Activated CD8-positive, alpha-beta memory T cell treated with anti-CD3 and anti-CD28 coated beads for 4 hours (primary cell): ENCODE results near the gene LRRC1.
"Not testable (repeated sequence)": the region's sequence is repeated elsewhere in the genome, so short reads cannot be mapped to it uniquely, and the experiment has no call there.

Experiments used
- DNase-seq, 2 donors: peaks; one replicate each; pipeline ENCODE4 v3.0.0-alpha.2; 2020; ENCODE audit warnings: low read depth in 2 of 2

LRRC1 gene

GRCh38 chr6:53794720-53795339 is at the start of gene LRRC1:
LRRC1 (plus strand) TSS chr6:53795005; CDS start chr6:53795257, 252 bp downstream.
- DNase-seq, result peak; percentile 68 to 69

DNA sequence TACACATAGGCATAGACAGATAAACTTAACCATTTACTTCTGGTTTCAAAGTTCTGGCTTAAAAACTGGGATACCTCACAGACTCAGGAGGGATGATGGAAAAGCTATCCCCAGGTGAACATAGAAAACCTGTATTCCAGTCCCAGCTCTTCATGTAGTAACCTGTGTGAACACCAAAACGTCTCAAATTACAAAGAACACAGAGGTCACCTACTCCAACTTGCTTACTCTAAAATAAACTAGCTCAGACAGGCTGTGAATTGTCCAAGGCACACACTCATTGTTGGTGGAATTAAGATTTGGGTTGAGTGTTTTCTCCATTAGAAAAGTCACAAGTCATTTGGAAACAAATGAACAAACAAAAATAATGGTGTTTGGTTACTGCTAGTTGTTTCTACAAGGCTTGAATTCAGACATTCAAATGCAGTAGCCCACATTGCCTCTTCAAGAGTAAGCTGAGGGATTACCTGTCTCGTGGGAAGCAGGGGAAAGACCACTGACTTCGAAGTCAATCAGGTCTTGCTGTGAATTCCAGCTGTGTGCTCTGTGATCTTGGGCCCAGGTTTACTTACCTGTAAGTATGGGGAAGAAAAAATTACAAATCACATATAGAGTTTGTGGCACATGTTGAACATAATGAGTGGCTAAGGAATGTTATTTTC is 48.2 kb upstream of the LRRC1 start:
- DNase-seq, result no peak

GRCh38 chr6:53750052-53750650 is 44.7 kb upstream of the LRRC1 start:
- DNase-seq, result no peak

DNA sequence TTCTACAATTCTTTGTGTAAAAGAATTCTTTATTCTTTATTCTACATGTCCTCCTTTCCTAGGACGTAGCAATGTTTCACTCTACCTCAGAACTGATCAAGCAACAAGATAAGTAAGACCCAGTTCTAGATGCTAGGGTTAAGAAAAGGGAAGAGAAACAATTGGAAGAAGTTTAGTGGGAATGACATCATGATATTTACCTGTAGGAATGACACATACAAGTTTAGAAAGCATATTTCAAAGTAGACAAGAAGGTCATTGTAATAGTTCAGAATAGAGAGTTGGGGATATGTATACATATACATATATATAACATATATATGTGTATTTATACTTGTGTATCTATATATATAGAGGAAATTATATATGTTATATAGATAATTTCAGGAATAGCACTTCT is 43.4 kb upstream of the LRRC1 start:
- DNase-seq, result no peak

DNA sequence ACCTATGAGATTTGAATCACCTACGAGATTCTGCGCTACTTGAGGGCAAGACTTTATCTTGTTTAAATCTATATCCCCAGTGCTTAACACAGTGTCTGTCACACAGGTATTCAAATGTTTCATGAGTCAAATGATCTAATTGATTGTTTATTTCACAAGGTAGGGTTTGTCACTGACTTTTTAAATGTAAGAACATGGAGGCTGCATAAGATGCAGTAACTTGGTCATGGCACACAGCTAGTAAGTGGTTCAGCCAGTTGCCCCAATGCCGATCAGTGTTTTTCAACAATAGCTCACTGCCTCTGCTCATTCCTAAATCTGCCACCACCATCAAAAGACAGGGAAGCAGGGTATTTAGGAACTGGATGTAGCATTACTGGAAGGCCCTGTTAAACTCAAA is 42.4 kb upstream of the LRRC1 start:
- no peak for DNase-seq

DNA sequence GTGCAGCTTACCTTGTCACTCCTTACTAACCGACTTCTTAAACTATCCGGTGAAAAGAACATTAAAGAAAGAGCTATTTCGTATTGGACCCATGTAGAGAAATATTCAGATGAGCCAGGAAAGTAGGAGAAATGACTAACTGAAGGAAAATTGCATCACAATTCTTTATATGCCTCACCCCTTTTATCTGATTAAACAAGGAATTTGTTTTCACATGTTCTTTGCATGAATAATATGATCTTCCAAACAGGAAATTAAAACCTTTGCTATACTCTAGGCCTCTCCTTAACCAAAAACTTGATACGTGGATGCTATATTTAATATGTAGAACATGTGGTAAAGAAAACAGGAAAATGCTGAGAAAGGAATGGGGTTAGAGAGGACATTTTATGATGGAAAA is 41.9 kb upstream of the LRRC1 start:
- DNase-seq, result no peak

DNA sequence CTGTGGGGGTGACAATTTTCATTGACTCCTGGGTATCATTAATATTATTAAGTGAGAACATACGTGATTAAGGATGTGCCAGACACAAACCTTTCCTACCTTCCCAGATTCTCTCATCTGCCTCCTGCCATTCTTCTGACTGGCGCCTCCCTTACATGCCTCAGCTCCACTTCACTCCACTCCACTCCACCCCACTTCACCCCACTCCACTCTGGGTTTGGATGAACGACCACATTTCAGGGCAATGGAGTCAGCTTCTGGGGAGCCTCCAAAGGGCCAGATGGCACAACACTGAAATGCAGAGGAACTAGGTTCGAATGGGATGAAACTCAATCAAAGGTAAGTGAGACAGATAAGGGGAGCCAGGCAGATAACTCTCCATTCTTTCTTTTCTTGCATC is 40.5 kb upstream of the LRRC1 start:
- no peak for DNase-seq

- DNase-seq, result no peak
These were observed 38.4 kb upstream of the LRRC1 start for GRCh38 chr6:53756396-53756795.

DNA sequence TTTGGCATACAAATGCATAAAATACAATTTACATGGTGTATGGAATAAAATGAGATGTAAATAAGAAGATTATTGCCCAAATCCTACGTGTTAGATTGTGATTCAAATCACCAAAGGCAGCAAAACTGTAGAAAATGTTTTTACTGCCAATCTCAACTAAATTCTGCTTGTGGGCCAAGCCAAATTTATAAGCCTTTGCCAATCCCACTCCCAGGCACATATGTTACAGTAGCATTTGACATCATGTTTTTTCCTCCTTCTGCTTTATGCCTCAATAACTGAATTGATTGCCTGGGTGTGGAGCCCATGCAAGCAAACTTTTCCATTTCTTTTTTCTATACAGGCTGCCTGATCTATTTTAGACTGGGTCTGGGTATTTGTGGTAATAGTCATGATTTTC is 36.3 kb upstream of the LRRC1 start:
- DNase-seq, result no peak

DNA sequence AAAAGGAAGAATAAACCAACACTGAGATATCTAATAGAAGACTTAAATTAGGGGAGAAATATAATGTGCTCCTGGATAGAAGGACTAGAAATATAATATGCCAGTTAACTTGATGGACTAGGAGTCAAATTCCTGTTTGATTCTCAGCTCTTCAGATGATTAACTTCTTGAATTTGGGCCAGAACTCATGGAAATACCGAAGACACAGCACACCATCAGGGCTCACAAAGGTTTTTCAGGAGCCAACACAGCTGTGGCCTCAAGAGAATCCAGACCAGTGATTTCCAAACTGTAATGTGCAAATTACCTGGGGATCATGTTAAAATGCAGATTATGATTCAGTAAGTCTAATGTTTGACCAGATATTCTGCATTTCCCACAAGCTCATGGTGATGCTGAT is 33.8 kb upstream of the LRRC1 start:
- DNase-seq, result no peak

DNA sequence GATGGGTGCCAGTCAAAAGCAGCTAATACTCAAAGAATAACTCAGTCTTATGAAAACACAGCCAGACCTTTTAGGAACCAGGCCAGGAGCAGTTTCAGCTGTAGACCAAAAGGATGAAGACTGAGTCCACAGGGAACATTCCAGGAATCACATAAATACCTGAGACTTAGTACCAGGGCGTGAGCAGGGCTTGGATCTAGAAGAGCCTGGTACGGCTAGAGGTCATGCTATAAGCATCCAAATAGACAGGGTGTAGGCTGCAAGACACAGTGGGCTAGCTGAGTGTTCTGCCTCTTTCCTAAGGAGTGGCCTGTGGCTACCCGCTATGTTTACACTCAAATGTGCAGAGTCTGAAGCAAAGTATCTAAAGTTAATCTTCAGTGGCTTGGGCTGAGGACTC is 29.5 kb upstream of the LRRC1 start:
- DNase-seq, result no peak

DNA sequence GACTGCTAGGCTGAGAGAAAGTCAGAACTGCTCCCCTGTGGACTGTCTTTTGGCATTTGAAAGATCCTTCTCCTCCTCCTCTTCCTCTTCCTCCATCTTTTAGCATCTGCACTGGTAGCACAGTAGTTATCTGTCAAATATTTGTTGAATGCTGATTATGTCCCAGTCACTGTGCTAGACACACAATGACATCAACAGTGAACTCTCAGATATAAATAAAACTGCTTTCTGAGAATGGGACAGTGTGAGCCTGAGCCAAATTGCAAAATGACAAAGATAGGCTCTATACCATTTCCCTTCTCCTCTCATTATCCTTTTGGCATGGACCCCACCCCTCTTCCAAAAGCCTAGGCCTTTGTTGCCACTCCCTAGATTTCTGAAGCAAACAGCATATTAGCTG is 27.9 kb upstream of the LRRC1 start:
- no peak for DNase-seq

DNA sequence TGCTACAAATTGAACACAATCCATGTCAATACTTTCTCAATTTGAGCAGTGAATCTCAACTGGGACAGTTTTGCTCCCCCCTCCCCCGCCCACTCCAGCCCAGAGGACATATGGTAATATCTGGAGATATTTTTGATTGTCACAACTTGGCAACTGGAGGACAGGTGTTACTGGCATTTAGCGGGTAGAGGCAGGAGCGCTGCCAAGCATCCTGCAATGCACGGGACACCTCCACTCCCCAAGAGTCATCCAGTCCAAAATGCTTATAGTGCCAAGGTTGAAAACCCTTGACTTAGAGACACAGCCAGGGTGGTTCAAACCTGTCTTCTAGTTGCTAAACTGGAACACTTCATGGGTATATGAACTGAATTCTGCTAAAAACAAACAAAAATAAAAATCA is 26.9 kb upstream of the LRRC1 start:
- DNase-seq, result no peak

DNA sequence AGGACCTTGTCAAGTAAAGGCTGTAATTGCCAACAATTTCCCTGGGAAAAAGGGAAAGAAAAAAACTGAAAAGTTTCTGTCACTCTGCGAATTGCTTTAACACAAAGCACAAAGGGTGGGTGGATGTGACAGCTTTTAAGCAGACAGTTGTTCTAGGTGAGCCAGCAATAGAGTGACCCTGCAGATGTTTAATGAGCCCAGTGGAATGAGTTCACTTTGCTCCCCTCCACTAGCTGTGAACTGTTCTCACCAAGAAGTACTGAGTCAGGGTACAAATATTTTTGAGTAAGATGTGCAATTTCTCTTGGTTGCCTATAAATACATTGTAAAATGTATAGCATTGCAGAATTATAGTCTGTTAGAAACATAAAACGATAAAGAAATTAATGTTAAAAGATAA is 26.2 kb upstream of the LRRC1 start:
- DNase-seq, result no peak

DNA sequence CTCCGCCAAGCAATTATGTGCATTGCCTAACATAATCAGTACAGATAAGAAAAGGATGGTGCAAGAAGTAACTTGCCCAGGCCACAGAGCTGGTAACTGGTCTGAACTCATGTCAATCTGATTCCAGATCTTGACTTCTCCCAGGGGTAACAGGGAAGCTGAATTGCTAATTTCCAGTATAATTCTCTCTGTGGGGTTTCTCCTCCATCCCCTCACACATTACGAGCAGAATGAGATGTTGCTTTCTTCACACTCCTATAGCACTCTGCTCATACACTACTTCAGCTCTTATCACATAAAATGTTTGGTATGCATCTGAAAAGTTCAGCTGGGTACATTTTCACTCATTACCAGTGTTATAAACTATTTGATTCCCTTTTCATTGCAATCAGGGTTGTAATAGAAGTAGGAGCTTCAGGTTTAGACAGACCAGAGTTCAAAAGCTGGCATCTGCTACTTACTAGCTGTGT is 24.0 kb upstream of the LRRC1 start:
- no peak for DNase-seq

DNA sequence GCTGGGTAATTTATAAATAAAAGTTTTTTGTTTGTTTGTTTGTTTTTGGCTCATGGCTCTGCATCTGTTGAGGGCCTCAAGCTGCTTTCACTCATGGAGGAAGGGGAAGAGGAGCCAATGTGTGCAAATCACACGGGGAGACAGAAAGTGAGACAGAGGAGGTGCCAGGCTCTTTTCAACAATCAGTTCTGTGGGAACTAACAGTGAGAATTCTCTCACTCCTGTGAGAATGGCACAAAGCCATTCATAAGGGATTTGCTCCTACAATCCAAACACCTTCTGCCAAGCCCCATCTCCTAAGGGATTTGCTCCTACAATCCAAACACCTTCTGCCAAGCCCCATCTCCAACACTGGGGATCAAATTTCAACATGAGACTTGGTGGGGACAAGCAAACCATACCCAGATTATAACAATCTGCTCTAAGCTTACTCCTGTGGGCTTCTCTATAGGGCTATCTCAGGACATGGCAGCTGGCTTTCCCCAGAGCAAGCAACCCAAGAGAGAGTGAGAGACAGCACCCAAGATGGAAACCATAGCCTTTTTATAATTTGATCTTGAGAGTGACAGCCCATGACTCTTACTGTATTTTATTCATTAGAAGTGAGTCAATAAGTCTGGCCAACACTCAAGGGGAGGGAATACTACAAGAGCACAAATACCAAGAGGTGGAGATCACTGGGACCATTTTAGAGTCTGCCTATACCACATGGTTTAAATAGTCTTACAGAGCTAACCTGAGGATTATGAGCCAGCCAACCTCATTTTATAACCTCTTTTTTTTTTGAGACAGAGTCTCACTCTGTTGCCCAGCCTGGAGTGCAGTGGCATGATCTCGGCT is 22.8 kb upstream of the LRRC1 start:
- DNase-seq, result no peak

GRCh38 chr6:53773044-53773696 is 21.6 kb upstream of the LRRC1 start:
- DNase-seq, result no peak

DNA sequence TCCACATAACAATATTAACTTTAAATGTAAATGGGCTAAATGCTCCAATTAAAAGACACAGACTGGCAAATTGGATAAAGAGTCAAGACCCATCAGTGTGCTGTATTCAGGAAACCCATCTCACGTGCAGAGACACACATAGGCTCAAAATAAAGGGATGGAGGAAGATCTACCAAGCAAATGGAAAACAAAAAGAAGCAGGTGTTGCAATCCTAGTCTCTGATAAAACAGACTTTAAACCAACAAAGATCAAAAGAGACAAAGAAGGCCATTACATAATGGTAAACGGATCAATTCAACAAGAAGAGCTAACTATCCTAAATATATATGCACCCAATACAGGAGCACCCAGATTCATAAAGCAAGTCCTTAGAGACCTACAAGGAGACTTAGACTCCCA is 18.7 kb upstream of the LRRC1 start:
- not testable (repeated sequence) for DNase-seq

- DNase-seq, result not testable (repeated sequence)
These were observed 9.8 kb upstream of the LRRC1 start for GRCh38 chr6:53784991-53785390.

DNA sequence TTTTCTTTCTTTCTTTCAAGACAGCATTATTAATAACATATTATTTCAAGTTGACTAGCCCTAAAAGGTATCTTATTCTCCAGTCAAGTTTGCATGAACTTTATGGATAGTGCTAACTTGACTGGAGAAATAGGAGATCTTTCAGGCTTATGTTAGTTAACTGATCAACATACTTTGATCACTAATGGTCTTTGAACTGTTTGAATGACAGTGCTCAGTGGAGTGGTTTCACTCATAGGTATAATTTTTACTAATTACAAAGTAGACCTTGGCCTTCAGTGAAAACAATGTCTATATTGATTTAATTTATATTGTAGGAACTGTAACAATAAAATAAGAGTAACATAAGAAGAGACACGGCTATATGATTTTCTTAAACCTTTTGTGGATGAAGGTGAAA is 8.0 kb upstream of the LRRC1 start:
- no peak for DNase-seq

- DNase-seq, result no peak
These were observed 3.9 kb upstream of the LRRC1 start for GRCh38 chr6:53790886-53791285.

GRCh38 chr6:53792016-53792415 is 2.8 kb upstream of the LRRC1 start:
- no peak for DNase-seq
